Adipocyte (in vitro differentiated cells): ENCODE measurements around the gene RBM20.

Source experiments
- DNase-seq: peaks from one replicate; pipeline ENCODE4 v3.0.0-alpha.2; 2015; ENCODE audit warnings: low read depth
- H3K27me3 ChIP-seq: replicated peaks from 2 replicates; pipeline ENCODE4 v1.7.0; 2013; ENCODE audit warnings: mild to moderate bottlenecking, low read length, moderate library complexity; ENCODE audit not compliant: control insufficient read depth, insufficient read depth
- H3K36me3 ChIP-seq: 2 replicates; pipeline ENCODE4 v1.7.0; 2013; ENCODE audit warnings: low read length, mild to moderate bottlenecking, moderate library complexity; ENCODE audit not compliant: control insufficient read depth, insufficient read depth, severe bottlenecking
- H3K4me1 ChIP-seq: 2 replicates; pipeline ENCODE4 v1.7.0; 2013; ENCODE audit warnings: mild to moderate bottlenecking, low read length, moderate library complexity; ENCODE audit not compliant: control insufficient read depth, insufficient read depth
- H3K4me3 ChIP-seq: 2 replicates; pipeline ENCODE4 v1.7.0; 2013; ENCODE audit warnings: mild to moderate bottlenecking, low read length, moderate library complexity
- H3K9ac ChIP-seq: 2 replicates; pipeline ENCODE4 v1.7.0; 2013; ENCODE audit warnings: mild to moderate bottlenecking, low read length, moderate library complexity
- H3K9me3 ChIP-seq: 2 replicates; pipeline ENCODE4 v1.7.0; 2013; ENCODE audit warnings: mild to moderate bottlenecking, low read length, moderate library complexity; ENCODE audit not compliant: control insufficient read depth

The RBM20 gene

DNA sequence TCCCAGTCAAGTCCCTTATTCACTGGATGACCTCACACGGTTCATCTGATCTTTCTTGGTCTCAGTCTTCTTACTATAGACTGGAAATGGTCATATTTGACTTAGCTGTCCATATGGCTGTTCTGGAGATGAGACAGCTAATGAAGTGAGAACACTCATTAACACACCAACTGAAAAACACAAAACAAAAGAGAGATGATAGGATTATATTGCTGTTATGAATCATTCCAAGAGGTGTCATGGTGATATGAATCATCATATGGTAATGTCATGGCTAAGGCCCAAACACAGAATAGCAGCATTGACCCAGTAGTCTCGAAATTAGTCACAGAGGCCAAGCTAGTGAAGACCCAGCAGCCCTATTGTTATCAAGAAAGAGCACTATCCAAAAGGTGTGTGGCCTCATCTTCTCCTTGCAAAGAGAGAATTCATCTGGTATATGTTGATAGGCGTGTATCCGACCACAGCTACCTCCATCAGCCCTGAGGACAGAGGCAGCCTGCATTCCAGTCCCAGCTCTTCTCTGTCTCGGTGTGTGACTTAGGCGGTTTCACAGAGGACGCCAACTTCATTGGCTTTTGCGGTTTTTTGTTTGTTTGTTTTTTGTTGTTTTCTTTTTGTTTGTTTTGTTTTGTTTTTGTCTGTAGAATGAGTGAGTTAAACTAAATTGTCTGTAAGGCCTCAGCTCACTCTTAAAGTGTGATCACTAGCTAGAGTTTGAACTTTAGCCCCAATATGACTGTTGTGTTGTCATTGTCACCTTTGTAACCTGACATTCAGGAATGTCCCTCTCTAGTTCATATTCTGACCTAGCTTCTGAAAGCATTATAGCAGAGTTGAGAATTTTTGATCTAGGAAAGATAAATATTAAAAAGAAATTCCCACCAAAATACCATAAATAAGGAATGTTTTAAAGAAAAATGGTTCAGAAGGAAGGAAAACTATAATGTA is 130.2 kb downstream of the RBM20 start:
- DNase-seq, result peak; percentile 26
- Histone ChIP-seq H3K27me3 (peaks cover 2% of the 10 kb centered on the region), H3K9me3 (no peaks in the 10 kb centered on the region), H3K4me3 (no peak overlapping the region), H3K4me1 (peaks cover 13% of the 10 kb centered on the region), H3K36me3 (no peaks in the 10 kb centered on the region), H3K9ac (no peak overlapping the region)

DNA sequence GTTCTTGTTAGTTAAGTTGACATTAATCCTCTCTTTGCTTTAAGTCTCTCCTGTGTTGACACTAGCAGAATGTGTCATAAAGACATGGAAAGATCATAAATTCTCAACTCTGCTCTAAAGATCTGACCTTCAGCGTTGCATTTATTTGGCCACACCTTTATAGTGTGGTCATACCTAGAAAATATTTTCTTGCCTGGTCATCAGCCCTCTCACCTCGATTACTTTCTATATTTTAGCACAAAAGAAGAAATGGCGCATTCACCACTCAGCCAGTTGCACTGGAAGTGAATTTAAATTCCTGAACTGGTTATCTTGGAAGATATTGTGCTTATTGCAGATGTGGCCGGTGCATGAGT is 130.9 kb downstream of the RBM20 start:
- Histone ChIP-seq H3K4me3 (no peak overlapping the region), H3K9me3 (no peaks in the 10 kb centered on the region), H3K9ac (no peak overlapping the region), H3K4me1 (peaks cover 13% of the 10 kb centered on the region), H3K27me3 (peaks cover 7% of the 10 kb centered on the region), H3K36me3 (no peaks in the 10 kb centered on the region)
- no peak for DNase-seq

DNA sequence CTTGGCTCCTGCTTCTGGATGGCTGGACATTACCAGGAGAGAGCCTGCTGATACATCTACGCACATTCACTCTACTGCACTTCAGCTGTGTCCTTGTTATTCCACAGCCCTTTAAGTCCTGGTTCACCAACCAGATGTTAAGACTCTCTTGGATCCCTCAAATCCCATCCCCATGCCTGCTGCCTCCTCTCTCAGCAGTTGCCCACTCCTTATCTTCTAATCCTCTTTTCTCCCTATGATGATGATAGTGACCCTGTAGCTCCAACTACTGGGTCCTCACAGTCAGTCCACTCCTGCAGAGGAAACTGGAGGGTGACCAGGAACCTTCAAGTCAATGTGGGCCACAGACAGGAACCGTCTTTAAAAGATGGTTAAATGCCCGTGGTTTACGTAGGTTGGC is 131.3 kb downstream of the RBM20 start:
- H3K36me3 ChIP-seq, result no peaks in the 10 kb centered on the region
- H3K4me1 ChIP-seq, result peaks cover 13% of the 10 kb centered on the region
- DNase-seq, result no peak
- H3K27me3 ChIP-seq, result peaks cover 7% of the 10 kb centered on the region
- H3K9me3 ChIP-seq, result no peaks in the 10 kb centered on the region
- H3K4me3 ChIP-seq, result no peak overlapping the region
- no peak overlapping the region for H3K9ac ChIP-seq

DNA sequence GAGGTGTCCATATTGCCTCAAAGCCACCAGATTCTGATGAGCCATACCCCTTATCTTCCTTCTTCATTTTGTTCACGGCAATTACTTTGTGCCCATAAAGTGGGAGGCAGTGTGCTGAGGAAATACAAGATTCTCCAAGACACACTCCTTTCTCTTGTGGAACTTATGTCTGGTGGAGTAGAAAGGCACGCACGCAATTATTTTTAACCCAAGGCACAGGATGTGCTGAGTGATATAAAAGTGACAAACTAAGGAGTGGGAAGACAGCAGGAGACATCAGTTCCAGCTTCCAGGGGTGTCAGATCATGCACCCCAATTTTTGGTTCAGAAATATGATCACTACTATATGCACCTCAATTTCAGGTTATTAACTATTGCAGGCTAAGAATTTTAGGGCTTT is 132.9 kb downstream of the RBM20 start:
- H3K36me3 ChIP-seq, result no peaks in the 10 kb centered on the region
- H3K27me3 ChIP-seq, result peaks cover 13% of the 10 kb centered on the region
- H3K4me3 ChIP-seq, result no peak overlapping the region
- peaks cover 13% of the 10 kb centered on the region for H3K4me1 ChIP-seq
- H3K9ac ChIP-seq, result no peak overlapping the region
- H3K9me3 ChIP-seq, result no peaks in the 10 kb centered on the region
- DNase-seq, result no peak

DNA sequence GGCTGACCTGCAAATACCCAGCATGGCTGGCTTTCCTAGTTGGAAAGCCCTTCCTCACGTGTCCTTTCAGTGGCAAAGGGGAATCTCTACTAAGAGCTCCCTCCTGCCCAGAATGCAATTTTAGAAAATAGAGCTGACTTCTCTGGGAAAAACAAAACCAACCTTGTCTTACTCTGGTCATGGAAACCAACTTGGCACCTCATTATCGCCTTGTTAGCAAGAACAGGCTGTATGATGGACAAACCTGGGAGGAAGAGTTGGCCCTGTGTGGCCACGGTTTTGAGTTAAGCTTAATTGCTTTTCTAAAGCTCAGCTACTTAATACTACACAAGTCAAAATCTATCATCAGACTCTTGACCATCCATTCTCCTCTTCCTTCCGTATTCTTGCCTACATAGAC is 133.5 kb downstream of the RBM20 start:
- Histone ChIP-seq H3K4me1 (peaks cover 13% of the 10 kb centered on the region), H3K4me3 (no peak overlapping the region), H3K9ac (no peak overlapping the region), H3K9me3 (no peaks in the 10 kb centered on the region), H3K36me3 (no peaks in the 10 kb centered on the region), H3K27me3 (peaks cover 13% of the 10 kb centered on the region)
- DNase-seq, result no peak

DNA sequence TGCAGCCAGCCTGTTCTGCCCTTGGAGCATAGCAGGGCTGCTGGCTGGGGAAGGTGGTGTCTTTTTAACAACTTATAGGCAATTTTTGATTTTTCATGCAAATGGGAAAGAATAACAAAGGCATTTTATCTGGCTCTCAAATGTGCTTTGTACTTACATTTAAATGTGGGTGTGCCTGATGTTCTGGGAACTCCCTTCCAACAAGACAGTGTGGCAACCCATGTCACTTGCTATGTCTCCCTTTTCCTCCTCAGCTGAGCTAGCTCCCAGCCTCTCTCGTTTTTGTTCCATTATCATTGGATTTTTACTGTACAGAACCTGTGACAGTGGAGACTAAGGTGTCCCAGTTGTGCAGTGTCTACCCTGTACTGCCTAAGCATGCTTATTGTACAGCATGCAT is 134.1 kb downstream of the RBM20 start:
- H3K4me1 ChIP-seq, result peaks cover 13% of the 10 kb centered on the region
- no peak overlapping the region for H3K4me3 ChIP-seq
- H3K9me3 ChIP-seq, result no peaks in the 10 kb centered on the region
- H3K9ac ChIP-seq, result no peak overlapping the region
- DNase-seq, result no peak
- peaks cover 13% of the 10 kb centered on the region for H3K27me3 ChIP-seq
- no peaks in the 10 kb centered on the region for H3K36me3 ChIP-seq

DNA sequence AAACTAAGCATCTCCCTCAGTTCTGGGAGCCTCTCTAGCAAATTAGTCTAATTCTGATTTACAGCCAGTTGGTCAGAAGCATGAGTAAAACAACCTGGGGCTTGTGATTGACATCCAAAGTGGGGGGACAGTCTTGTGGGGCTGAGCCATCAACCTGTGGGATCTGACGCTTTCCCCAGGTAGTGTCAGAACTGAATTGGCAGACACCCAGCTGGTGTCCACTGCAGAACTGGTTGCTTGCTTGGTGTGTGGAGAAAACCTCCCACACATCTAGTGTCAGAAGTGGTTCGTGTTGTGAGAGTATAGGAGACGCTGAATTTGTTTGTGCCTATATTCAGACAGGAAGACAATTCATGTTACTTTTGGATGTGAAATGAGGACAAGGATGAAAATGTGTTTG is 135.4 kb downstream of the RBM20 start:
- Histone ChIP-seq H3K36me3 (no peaks in the 10 kb centered on the region), H3K9ac (no peak overlapping the region), H3K4me1 (peaks cover 9% of the 10 kb centered on the region), H3K27me3 (peaks cover 13% of the 10 kb centered on the region), H3K9me3 (no peaks in the 10 kb centered on the region), H3K4me3 (no peak overlapping the region)
- DNase-seq, result no peak

DNA sequence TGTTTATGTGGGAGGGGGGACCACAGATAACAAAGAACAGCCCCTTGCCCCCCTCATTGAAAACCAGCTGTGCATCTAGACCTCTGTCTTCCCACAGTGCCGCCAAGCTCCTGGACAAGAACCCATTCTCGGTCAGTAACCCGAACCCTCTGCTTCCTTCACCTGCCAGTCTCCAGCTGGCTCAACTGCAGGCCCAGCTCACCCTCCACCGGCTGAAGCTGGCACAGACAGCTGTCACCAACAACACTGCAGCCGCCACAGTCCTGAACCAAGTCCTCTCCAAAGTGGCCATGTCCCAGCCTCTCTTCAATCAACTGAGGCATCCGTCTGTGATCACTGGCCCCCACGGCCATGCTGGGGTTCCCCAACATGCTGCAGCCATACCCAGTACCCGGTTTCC is 136.6 kb downstream of the RBM20 start:
- peaks cover 13% of the 10 kb centered on the region for H3K27me3 ChIP-seq
- no peaks in the 10 kb centered on the region for H3K9me3 ChIP-seq
- no peak for DNase-seq
- no peaks in the 10 kb centered on the region for H3K36me3 ChIP-seq
- no peak overlapping the region for H3K9ac ChIP-seq
- no peak overlapping the region for H3K4me3 ChIP-seq
- peaks cover 4% of the 10 kb centered on the region for H3K4me1 ChIP-seq

DNA sequence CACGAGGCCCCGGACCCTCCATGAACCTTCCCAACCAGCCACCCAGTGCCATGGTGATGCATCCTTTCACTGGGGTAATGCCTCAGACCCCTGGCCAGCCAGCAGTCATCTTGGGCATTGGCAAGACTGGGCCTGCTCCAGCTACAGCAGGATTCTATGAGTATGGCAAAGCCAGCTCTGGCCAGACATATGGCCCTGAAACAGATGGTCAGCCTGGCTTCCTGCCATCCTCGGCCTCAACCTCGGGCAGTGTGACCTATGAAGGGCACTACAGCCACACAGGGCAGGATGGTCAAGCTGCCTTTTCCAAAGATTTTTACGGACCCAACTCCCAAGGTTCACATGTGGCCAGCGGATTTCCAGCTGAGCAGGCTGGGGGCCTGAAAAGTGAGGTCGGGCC is 137.0 kb downstream of the RBM20 start:
- no peak overlapping the region for H3K4me3 ChIP-seq
- peaks cover 13% of the 10 kb centered on the region for H3K27me3 ChIP-seq
- H3K9me3 ChIP-seq, result no peaks in the 10 kb centered on the region
- no peak for DNase-seq
- H3K36me3 ChIP-seq, result no peaks in the 10 kb centered on the region
- H3K9ac ChIP-seq, result no peak overlapping the region
- peaks cover 4% of the 10 kb centered on the region for H3K4me1 ChIP-seq

DNA sequence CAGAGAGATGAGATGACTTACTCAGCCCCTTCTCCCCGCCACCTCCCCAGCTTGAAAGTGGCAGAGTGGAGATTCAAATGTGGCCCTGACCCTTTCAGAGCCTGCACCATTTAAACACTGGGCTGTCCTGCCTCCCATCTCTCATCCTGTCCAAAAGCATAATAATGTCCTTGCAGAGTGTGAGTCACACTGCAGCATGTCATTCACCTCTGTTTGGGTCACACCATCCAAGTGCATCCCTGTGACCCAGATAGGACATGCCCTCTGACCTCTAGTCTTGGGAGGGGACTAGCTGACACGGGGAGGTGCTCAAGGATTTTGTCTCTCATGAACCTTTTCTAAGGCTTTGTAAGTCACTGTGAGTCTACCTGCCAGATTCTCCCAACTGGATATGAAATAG is 138.5 kb downstream of the RBM20 start:
- H3K9me3 ChIP-seq, result no peaks in the 10 kb centered on the region
- H3K9ac ChIP-seq, result no peak overlapping the region
- no peak for DNase-seq
- peaks cover 14% of the 10 kb centered on the region for H3K27me3 ChIP-seq
- H3K36me3 ChIP-seq, result no peaks in the 10 kb centered on the region
- H3K4me3 ChIP-seq, result no peak overlapping the region
- H3K4me1 ChIP-seq, result peaks cover 4% of the 10 kb centered on the region

DNA sequence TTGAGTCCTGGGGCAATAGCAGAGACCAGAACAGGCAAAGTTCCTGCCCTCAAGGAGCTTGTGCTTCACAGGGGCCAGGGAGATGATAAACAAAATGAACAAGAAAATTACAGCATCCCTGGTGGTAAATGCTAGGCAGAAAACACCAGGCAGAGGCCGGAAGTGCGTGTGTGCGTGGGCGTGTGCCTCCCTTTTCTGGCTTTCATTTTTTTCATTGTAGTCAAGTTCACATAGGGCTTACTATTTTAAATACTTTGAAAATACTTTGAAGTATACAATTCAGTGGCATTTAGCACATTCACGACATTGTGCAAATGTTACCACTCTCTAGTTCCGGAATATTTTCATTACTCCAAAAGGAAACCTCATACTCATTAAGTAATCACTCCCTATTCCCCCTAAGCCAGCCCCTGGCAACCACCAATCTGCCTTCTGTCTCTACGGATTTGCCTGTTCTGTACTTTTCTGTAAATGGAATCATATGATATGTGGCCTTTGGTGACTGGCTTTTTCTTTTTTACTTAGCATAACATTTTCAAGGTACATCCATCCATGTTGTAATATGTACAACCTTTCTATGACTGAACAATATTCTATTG is 139.5 kb downstream of the RBM20 start:
- no peak overlapping the region for H3K9ac ChIP-seq
- peaks cover 4% of the 10 kb centered on the region for H3K4me1 ChIP-seq
- peak; percentile 45 for DNase-seq
- peaks cover 16% of the 10 kb centered on the region for H3K27me3 ChIP-seq
- H3K36me3 ChIP-seq, result no peaks in the 10 kb centered on the region
- H3K9me3 ChIP-seq, result no peaks in the 10 kb centered on the region
- H3K4me3 ChIP-seq, result no peak overlapping the region
